HG02678 (cell line): ENCODE results near the gene ARL5A.
"Not testable (repeated sequence)": the region's sequence is repeated elsewhere in the genome, so short reads cannot be mapped to it uniquely, and the experiment has no call there.

Experiments
- ATAC-seq: cut with Tn5 transposase; IDR thresholded peaks from one replicate; pipeline ENCODE4 v1.9.1; 2021; ENCODE audit warnings: mild to moderate bottlenecking, moderate library complexity; ENCODE audit not compliant: unreplicated experiment

ARL5A gene, protein sequence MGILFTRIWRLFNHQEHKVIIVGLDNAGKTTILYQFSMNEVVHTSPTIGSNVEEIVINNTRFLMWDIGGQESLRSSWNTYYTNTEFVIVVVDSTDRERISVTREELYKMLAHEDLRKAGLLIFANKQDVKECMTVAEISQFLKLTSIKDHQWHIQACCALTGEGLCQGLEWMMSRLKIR

DNA sequence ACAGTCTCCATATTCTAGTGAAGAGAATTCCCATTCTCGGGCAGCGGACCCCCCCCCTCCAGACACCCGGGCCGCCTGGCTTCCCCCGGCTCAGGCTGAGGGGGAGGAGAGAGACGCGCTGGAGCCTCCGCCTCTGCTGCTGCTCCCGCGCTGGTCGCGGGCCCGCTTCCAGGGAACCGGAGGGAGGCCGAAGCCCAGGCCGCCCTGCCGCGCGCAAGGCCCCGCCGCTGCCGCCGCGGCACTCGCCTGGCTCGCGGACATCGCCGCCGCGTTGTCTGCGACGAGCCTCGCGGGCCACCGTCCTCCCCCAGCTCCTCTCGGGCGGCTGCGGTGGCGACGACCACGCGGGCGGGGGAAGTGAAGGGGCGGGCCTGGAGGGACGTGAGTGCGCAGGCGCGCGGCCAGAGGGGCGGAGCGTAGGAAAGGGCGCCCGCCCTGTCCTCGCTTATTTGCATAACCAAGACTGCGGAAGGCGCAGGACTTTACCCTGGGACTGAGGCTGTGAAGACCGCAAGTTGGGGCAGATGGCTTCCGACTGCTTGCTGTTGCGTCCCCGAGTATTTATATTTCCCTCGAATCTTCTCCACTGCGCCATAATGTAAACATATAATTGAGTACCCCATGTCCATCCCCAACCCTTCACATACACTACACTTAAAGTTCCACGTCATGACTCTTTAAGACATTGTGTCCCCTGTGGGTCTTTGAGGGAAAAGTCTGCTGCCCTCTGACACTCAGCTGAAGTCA, at the start of gene ARL5A:
Gene ARL5A, minus strand, starts transcription at position 279 of the 747 bp plus-strand sequence. Its CDS starts 245 bp downstream, at position 34.
- peak; percentile 95 for ATAC-seq

DNA sequence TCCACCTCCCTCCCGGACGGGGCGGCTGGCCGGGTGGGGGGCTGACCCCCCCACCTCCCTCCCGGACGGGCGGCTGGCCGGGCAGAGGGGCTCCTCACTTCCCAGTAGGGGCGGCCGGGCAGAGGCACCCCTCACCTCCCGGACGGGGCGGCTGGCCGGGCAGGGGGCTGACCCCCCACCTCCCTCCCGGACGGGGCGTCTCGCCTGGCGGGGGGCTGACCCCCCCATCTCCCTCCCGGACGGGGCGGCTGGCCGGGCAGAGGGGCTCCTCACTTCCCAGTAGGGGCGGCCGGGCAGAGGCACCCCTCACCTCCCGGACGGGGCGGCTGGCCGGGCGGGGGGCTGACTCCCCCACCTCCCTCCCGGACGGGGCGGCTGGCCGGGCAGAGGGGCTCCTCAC, 47.4 kb upstream of the ARL5A start:
- not testable (repeated sequence) for ATAC-seq

DNA sequence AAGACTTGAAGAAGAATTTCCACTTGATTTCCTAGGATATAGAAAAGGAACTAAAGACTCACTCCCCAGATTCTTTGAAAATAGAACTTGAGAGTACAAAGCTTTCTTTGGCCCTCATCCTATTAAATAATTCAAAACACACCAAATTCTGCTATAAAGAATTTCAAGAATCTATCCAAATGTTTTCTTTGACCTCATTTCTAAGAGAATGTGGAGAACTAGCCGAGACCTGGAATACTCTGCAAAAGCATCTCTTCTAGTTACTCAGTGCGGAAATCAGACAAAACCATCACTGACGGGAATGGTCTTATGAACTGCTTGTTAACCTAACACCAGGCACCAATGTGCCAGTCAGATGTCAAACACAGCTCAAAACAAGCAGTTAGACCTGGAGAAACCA, 44.2 kb upstream of the ARL5A start:
- ATAC-seq, result no peak

DNA sequence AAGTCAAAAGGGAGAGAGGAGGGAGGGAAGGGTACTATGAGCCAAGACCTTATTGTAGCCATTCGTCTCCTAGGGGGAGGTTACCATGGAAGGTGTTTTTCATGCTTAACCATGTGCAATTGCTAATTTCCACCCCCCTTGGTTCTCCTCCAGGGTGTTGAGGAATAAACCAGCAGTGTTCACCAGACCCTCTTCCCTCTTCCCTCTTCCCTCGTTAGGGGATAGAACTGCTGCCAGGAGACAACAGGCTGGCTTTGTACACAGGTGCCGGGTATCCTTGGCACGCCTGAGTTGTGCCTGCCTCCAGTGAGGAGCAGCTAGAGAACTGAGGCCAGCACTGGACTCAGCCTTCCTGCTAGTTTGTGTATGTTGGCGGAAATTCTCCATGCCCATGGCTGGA, 41.1 kb upstream of the ARL5A start:
- ATAC-seq, result no peak

DNA sequence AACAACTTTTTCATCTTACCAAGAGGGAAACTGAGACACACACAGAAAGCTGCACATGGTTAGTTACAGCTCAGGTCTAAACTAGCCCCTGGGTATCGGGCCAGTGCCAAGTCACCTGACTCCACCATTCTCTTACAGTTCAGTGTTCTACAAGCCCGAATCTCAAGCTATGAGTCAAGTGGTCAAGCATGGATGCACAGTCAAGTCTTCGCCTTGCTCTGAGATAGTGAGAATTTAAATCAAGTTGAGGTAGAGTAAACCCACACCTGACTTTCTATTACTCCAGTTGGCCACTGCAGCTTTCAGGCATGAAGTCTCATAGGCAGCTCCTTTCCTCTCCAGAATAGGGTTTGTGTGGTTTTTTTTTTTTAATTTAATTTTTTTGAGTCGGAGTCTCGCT, 34.5 kb upstream of the ARL5A start:
- peak; percentile 99 for ATAC-seq

DNA sequence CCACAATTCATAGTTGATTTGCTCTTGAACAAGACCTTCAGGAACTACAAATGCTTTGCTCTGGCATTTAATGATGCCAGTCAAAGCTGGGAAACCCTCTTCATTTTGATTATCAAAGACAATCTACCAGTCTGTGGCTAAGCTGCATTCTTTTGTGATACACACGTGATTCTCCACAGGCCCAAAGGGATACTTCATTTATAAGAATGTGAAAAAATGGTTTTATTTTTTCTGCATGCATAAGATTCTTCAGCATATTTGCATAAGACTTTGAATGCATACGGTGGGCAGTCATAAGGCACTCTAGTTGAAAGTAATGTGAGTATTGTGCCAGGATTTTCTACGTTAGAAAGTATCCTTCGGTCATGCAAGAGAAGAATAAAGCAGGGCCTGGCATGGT, 33.0 kb upstream of the ARL5A start:
- no peak for ATAC-seq

DNA sequence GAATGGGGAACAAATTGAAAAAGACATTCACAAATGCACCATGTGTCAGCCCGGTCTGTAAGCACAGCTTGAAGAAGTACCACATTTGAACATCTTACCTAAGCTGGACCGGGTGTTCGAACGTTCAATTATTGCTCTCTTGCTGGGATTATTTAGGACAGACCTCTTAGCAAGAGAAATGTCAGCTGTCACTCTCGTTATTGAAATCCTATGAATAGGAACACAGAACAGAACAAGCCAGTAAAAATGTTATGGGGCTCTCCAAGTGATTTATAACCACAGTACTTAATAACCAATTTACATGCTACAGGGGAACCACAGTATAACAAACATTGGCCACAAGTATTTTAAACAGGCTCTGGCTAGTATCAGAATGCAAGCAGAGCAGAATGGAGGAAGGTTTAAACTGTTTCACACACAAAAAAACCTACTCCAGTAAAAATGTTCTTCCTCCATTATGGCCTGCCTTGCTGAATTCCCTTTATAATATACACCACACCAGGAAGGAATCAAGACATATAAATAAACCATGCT, 32.5 kb upstream of the ARL5A start:
- ATAC-seq, result no peak

DNA sequence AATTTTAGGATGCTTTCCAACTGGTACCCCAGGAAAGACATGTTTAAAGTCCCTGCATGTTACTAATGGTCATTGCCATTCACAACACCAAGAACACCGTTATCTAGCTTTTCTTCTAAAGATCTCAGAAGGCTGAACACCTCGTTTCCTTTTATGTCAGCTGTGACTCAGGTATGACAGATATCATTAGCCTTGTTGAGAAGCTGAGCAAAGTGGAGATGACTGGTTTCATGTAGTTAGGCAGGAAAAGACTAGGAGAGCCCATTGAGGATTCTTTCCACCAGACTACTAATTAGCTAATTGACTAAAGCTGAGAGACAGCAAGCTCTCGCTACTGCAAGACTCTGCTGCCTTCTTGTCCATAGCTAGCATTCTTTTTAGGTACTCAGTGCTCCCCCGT, 32.0 kb upstream of the ARL5A start:
- ATAC-seq, result no peak

DNA sequence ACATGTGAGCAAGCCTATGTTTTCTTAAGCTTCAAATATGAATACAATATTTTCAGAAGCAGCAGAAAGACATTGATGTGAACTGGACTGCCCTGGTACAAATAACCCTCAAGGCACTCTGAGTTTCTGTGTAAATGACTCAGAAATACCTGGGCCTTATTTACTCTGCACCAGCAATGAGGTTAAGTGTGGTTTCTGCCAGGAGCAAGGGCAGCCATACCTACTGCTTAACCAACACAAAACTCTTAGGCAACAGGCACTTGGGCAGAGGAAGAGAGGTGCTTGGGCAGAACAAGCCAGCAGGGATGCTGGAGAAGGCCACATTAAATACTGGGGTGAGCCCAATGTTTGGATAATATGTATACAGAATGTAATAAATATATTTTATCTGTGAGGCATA, 29.4 kb upstream of the ARL5A start:
- ATAC-seq, result no peak

DNA sequence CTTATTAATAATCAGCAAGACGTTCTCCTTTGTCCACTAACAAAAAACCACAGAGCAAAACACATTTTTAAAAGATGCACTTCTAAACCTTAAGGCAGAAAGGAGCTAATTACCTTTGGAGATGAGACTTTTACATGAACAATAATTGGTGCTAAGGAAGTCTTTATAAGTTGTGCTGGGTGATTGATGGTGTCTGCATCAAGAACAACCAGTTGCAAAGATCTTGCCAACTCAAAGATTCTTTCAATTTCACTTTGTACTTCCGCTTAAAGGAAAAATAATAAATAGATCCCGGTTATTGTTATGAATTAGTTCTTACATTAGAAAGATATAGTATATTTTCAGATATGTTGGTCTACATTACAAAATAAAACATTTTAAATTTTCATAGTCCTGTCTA, 26.9 kb upstream of the ARL5A start:
- no peak for ATAC-seq

DNA sequence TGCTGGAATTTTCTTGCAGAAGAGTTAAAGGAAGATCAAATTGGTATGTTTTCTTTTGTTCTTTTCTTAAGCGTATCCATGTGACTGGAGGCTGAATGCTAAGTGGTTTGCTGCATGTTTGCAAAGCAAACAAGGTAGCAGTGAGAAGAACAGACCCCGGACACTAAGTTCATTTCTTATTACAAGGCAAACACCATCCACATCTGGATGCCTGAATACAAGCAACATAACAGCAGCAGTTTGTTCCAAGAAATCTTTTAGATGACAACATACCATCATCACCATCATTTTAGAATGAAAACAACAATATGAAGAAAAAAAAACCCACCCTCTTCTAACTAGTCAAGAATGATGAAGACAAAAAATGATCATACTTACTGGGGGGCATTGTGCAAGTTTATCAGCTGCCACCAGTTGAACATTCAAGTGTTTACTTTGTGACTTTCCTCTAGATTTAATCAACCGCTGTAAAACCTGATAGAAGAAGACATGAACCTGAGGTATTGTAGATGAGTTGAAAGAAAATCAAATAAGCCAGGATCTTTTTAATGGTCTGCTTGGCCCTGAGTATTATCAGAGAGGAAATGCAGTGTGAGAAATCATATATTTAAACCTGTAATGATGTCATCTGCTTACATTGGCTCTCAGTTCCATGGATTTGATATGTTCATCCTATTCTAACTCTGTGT, 25.0 kb upstream of the ARL5A start:
- ATAC-seq, result no peak

DNA sequence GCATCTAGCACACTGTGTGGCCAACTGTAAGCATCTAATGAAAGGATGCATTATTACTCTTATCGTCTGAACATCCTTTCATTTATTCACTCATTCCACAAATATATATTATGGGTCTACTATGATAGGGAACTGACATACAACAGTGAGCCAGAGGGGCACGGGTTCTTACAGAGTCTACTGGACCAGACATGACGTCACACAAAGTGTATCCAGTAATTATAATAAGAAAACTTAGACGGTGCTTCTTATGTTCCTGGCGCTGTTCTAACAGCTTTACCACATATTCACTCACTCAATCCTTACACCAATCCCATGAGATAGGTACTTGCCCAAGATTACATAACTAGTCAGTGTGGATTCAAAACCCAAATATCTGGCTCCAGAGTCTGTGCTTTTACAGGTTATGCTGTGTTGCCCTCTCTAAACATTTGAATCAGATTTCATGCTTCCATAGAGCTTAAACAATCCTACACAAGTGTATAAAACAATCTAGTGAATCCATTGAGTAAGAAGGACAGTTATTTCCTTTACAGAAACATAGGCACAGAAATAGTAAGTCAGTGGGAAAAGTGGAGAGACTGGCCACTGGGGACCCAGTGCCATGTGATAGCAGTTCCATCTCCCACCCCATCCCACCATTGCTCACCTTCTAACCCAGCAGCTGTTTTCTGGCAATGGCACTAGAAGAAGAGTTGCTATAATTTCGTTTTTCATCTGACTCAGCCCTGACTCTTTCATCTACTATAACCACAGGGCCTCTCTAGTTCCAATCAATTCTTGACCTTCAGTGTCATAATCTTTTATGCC, 24.2 kb upstream of the ARL5A start:
- ATAC-seq, result no peak

DNA sequence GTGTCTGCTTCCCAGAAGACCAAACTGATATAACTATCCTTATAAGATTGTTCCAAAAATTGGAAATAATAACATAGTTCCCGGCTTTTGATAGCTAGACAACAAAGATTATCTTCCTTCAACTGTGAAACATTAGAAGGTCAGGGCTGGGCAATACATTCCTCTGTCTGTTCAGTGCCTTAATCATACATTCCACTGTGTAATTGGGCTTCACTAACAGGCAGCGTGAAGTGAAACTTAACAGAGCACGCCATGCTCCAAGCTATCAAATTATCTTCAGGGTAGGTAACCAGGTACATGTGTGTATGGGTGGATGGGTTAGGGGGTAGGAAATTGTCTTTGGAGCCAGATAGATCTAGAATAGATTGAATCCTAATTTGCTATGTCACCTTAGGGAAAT, 23.5 kb upstream of the ARL5A start:
- ATAC-seq, result no peak

DNA sequence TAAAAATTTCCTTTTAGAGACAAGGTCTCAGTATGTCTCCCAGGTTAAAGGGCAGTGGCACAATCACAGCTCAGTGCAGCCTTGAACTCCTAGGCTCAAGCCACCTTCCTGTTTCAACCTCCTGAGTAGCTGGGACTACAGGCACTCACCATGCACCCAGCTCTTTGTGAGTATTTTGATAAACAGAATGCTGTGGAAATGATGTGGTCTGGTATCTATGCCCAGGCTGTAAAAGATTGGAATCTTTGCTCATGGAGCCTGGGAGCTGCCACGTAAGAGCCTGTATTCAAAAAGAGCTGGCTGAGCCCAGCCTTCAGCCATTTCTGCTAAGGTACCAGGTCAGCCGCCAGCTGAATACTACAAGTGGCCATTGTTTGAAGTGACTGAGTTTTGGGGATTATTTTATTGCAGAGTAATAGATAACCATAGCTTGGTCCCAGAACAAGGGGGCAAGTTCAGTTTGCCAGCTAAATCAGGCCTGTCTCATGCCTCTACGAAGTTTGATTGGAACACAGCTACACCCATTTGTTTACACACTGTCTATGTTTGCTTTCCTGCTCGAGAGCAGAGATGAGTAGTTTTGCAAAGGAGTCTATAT, 21.3 kb upstream of the ARL5A start:
- no peak for ATAC-seq

DNA sequence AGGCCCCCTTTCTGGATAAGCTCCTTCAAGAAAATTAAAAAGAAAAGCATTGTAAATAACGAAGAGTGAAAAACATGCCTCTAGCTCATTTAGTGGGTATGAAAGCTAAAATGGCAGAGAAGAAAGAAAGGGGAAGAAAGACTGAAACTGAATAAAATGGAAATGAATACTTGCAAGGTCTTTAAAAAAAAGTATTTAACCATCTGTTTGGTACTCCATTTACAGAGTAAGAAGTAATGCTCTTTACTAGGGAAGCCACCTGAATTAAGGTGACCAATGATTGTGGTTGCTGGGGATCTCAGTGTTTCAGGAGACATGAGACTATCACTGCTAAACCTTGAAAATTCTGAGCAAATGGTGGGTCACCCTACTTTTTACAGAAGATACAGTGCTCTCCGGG, 17.7 kb upstream of the ARL5A start:
- peak; percentile 56 for ATAC-seq

DNA sequence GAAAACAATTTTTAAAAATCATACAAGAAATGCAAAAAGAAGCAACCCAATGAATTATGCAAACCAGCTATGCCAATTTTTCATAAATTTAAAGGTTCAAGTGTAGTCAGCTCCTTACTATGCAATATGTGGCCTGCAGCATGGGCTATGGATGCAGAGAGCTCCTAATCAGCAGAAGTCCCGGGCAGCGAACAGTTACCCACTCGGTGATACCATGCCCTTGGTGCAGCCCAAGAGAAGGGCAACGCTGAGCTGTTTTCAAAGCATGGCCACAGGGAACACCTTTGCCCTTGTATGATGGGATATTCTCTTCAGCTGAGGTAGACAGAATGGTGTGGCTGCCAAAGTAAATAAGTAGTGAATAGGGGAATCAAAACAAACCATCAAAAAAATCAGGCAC, 17.3 kb upstream of the ARL5A start:
- peak; percentile 3 for ATAC-seq

DNA sequence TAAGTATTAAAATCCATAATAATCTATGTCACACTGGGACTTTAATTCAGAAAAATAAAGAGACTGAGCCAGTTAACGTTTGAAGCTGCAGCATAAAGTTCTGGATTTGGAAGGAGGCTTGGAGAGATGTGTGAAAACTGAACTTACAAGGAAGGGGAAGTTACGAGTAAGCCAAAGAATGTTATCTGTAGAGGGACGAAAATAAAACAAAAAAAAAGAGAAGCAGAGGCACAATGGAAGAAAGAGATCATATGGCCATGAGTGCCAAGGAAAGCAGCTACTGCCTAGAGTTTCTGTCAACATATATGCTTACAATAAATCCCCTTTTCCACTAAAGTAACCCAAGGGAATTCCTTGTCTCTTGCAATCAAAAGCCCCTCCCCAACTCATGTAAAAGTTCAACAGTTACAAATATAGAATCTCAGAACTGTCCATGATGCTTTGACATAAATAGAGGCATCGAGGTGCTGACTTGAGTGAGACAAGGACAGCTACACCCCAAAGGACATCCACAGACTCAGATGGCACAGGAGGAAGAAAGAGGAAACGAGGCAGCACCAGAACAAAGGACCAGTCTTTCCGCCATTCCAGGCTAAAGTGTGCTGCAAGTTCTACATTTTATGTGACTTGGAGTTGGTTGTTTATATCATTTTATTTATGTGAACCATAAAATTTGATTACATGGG, 16.1 kb upstream of the ARL5A start:
- no peak for ATAC-seq

DNA sequence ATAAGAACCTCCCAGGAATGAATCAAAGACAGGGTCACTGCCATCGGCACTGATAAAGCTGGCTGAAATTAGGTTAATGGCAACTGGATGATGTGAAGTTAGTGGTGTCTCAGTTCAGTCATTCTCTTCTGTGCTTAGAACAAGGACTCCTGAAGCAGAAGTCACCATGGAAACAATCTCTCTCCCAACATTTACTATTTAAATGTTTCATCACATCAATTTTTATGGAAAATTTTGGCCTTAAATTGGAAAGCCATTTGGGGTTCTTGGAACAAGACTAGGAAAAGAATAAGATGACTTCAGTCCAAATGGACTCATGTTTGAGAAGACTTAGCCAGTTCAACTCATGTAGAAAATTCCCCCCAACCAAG, 15.5 kb upstream of the ARL5A start:
- ATAC-seq, result no peak

DNA sequence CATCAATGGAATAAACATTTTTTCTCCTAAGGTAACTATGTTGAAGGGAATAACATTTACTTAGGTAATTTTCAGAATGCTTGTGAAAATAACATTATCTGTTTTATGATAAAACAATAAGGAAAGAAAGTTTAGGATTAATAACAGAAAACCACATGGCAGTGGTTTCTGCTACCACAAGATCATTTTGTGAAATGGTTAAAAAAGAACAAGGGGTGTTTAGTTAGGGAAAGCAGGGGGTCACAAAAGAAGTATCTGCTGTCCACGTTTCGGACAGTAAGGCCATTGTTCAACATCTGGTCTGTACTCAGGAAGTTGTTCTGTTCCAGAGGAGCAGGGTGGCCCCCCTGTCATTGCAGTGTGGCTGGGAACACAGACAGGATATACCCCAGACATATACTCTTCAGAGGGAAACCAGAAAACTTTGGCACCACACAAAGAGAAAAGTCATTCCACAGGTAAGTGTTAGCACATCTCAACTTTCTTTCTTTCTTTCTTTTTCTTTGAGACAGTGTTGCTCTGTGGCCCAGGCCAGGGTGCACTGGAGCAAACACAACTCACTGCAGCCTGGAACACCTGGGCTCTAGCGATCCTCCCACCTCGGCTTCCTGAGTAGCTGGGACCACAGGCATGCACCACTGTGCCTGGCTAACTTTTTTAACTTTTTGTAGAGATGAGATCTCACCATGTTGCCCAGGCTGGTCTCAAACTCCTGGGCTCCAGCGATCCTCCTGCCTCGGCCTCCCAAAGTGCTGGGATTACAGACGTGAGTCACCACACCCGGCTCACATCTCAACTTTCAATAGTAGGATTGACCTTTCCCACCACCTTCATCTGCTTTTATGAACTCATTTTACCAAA, 14.8 kb upstream of the ARL5A start:
- ATAC-seq, result peak; percentile 30
